Keratinocyte (primary cell): ENCODE measurements around the gene HPSE2. TPM values are rescaled to one million over a fixed set of nuclear protein-coding genes. Genes with fewer than 3 reads are reported as not detected.

Experiments used
- DNase-seq: peaks from one replicate; pipeline ENCODE4 v3.0.0-alpha.2; 2011; ENCODE audit warnings: low read depth, missing footprints, low spot score
- FAIRE-seq: peaks from 2 replicates; lab custom pipeline; 2011; peaks lifted over from hg19 to GRCh38; lab: Jason Lieb, UNC
- H2AFZ ChIP-seq: 2 replicates; pipeline ENCODE4 v1.6.0; 2012; ENCODE audit warnings: low read length, control low read depth, inconsistent platforms; ENCODE audit not compliant: control insufficient read depth
- H3K27ac ChIP-seq: 2 replicates; pipeline ENCODE4 v1.5.1; 2011; ENCODE audit warnings: low read length; ENCODE audit not compliant: control insufficient read depth, insufficient read depth
- H3K27me3 ChIP-seq: 3 replicates; pipeline ENCODE4 v1.6.0; 2011; ENCODE audit warnings: low read length; ENCODE audit not compliant: control insufficient read depth, insufficient read depth; ENCODE audit errors: extremely low read depth
- H3K36me3 ChIP-seq, 2 experiments: 2 replicates in 1 of 2; 3 replicates in 1 of 2; pipeline ENCODE4 v1.5.1; 2011; ENCODE audit warnings: low read length in 2 of 2, mild to moderate bottlenecking in 1 of 2; ENCODE audit not compliant: control insufficient read depth in 2 of 2, insufficient read depth in 2 of 2; ENCODE audit errors: extremely low read depth in 1 of 2
- H3K4me1 ChIP-seq: 3 replicates; pipeline ENCODE4 v1.5.1; 2011; ENCODE audit warnings: low read length; ENCODE audit not compliant: control insufficient read depth, insufficient read depth; ENCODE audit errors: extremely low read depth
- H3K4me2 ChIP-seq: 3 replicates; pipeline ENCODE4 v1.6.0; 2011; ENCODE audit warnings: low read depth, low read length; ENCODE audit not compliant: control insufficient read depth, insufficient read depth; ENCODE audit errors: extremely low read depth
- H3K4me3 ChIP-seq, 3 experiments: fragments of 200-600 bp in 1 of 3; sonication (generic) in 1 of 3; 2 replicates in 2 of 3; 3 replicates in 1 of 3; pipeline ENCODE4 v1.5.1; 2011 to 2016; ENCODE audit warnings: low read length in 3 of 3, mild to moderate bottlenecking in 3 of 3, control low read depth in 2 of 3, inconsistent platforms in 1 of 3, low read depth in 1 of 3, mixed read lengths in 1 of 3, mixed run types in 1 of 3, moderate library complexity in 1 of 3; ENCODE audit not compliant: control insufficient read depth in 2 of 3, insufficient read depth in 2 of 3; ENCODE audit errors: extremely low read depth in 1 of 3
- H3K79me2 ChIP-seq: 2 replicates; pipeline ENCODE4 v1.6.0; 2012; ENCODE audit warnings: low read length; ENCODE audit not compliant: control insufficient read depth, insufficient read depth
- H3K9ac ChIP-seq: 3 replicates; pipeline ENCODE4 v1.6.0; 2011; ENCODE audit warnings: low read length; ENCODE audit not compliant: control insufficient read depth, insufficient read depth; ENCODE audit errors: extremely low read depth
- H3K9me1 ChIP-seq: 3 replicates; pipeline ENCODE4 v1.6.0; 2011; ENCODE audit warnings: low read length; ENCODE audit not compliant: control insufficient read depth, insufficient read depth; ENCODE audit errors: extremely low read depth
- H3K9me3 ChIP-seq: 2 replicates; pipeline ENCODE4 v1.5.1; 2012; ENCODE audit warnings: low read depth, low read length; ENCODE audit not compliant: control insufficient read depth
- H4K20me1 ChIP-seq: 3 replicates; pipeline ENCODE4 v1.6.0; 2011; ENCODE audit warnings: low read length; ENCODE audit not compliant: control insufficient read depth, insufficient read depth; ENCODE audit errors: extremely low read depth
- CTCF ChIP-seq, 3 experiments: IDR thresholded peaks in 1 of 3; conservative IDR thresholded peaks in 1 of 3; optimal IDR thresholded peaks in 1 of 3; 2 replicates in 2 of 3; 3 replicates in 1 of 3; pipeline versions ENCODE3 to v1.5.1; 2011; ENCODE audit warnings: low read length in 3 of 3, mild to moderate bottlenecking in 3 of 3, moderate library complexity in 2 of 3, control low read depth in 1 of 3, inconsistent platforms in 1 of 3; ENCODE audit not compliant: insufficient read depth in 2 of 3; ENCODE audit errors: extremely low read depth in 1 of 3
- EZH2 ChIP-seq: IDR thresholded peaks from one replicate; pipeline ENCODE4 v1.6.1; 2012; ENCODE audit warnings: inconsistent platforms, mild to moderate bottlenecking, low read length, moderate library complexity
- dilution Hi-C: fragments of 300-500 bp; cut with MboI; formaldehyde crosslinking; loops from one replicate; pipeline ENCODE4 v1.7.0; 2020; ENCODE audit warnings: low sequenced_read_pairs; ENCODE audit not compliant: extremely low pct_ligation_motif_present
- polyA plus RNA-seq, 5 experiments: library from polyadenylated mRNA; depleted of rRNA in 3 of 5; stranded (reverse) in 3 of 5; stranded (forward) in 1 of 5; unstranded in 1 of 5; fragments of >200 nt; gene quantifications; 1 replicate in 1 of 5; 2 replicates in 3 of 5; 3 replicates in 1 of 5; pipeline versions ENCODE4 v1.2.1 to v1.2.3, GENCODE V29; 2011 to 2012; ENCODE audit warnings: missing spikeins in 2 of 5, low read depth in 1 of 5, low replicate concordance in 1 of 5

Gene HPSE2
- polyA plus RNA-seq, 1 donor (not counting 4 experiments of a cell fraction or from before 2014, with no cell fraction given): 0.01 TPM

- no peak for DNase-seq
- Histone ChIP-seq H3K27ac (no peak overlapping the region), H3K4me2 (no peak overlapping the region), H3K9me3 (no peaks in the 10 kb centered on the region), H3K9me1 (no peaks in the 10 kb centered on the region), H3K79me2 (no peaks in the 10 kb centered on the region), H2AFZ (no peak overlapping the region), H4K20me1 (no peaks in the 10 kb centered on the region), H3K36me3 (no peaks in the 10 kb centered on the region), H3K9ac (no peak overlapping the region), H3K4me1 (no peaks in the 10 kb centered on the region), H3K4me3 (no peak overlapping the region), H3K27me3 (no peaks in the 10 kb centered on the region)
- TF ChIP-seq CTCF (optimal IDR thresholded peaks at IDR 0.05 in 1 of 3, IDR thresholded peaks at IDR 0.05 in 1 of 3, conservative IDR thresholded peaks at IDR 0.05 in 1 of 3; ENCODE audit: extremely low read depth in 1 of 3, insufficient read depth in 2 of 3, low read length in 3 of 3) (no peak), EZH2 (no peak)
- dilution Hi-C loops: no loop called here
- no peak for FAIRE-seq
These were observed 277.9 kb downstream of the HPSE2 start for GRCh38 chr10:98957801-98958200.

DNA sequence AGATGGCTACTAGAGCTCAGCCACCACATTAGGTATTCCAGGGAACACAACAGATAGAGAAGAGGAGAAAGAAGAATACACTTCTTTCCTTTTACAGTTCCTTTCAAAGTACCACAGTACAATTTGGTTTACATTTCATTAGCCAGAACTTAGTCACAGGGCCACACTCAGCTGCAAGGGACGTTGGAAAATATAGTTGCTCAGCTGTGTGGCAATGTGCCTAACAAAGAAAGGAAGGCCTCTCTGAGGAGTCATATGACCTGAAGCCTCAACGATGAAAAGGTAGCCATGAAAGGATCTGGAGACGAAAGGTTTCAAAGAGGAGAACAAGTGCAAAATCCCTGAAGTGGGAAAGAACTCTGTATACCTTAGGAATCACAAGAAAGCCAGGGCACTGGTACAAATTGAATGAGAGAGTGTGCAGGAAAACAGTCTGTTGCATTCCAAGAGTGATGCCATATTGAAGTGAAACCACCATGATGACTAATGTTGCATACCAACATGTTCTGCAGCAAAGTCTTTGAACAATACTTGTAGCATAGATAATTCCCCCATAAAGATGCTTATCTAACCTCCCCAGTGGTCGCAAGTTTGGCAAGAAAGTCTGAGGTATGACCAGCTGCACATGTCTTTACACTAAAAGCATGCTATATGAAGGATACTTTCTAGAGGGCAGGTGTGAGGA is 278.9 kb downstream of the HPSE2 start:
- no peaks in the 10 kb centered on the region for H3K9me3 ChIP-seq
- no peak overlapping the region for H3K4me2 ChIP-seq
- no peak overlapping the region for H3K4me3 ChIP-seq
- no peak overlapping the region for H3K9ac ChIP-seq
- H4K20me1 ChIP-seq: no peaks in the 10 kb centered on the region
- TF ChIP-seq EZH2 (no peak), CTCF (optimal IDR thresholded peaks at IDR 0.05 in 1 of 3, IDR thresholded peaks at IDR 0.05 in 1 of 3, conservative IDR thresholded peaks at IDR 0.05 in 1 of 3; ENCODE audit: extremely low read depth in 1 of 3, insufficient read depth in 2 of 3, low read length in 3 of 3) (no peak)
- no peaks in the 10 kb centered on the region for H3K9me1 ChIP-seq
- H3K4me1 ChIP-seq: no peaks in the 10 kb centered on the region
- FAIRE-seq: no peak
- H2AFZ ChIP-seq: no peak overlapping the region
- H3K79me2 ChIP-seq: no peaks in the 10 kb centered on the region
- no peak overlapping the region for H3K27ac ChIP-seq
- H3K27me3 ChIP-seq: no peaks in the 10 kb centered on the region
- H3K36me3 ChIP-seq: no peaks in the 10 kb centered on the region
- dilution Hi-C loops: no loop called here
- DNase-seq: no peak
